Activated naive CD4-positive, alpha-beta T cell treated with Interleukin-2 at 50 U/mL for 16 hours (primary cell): ENCODE results near the gene AUTS2.

Experiments
- DNase-seq: peaks from one replicate; pipeline ENCODE4 v3.0.0-alpha.2; 2020

The AUTS2 gene

DNA sequence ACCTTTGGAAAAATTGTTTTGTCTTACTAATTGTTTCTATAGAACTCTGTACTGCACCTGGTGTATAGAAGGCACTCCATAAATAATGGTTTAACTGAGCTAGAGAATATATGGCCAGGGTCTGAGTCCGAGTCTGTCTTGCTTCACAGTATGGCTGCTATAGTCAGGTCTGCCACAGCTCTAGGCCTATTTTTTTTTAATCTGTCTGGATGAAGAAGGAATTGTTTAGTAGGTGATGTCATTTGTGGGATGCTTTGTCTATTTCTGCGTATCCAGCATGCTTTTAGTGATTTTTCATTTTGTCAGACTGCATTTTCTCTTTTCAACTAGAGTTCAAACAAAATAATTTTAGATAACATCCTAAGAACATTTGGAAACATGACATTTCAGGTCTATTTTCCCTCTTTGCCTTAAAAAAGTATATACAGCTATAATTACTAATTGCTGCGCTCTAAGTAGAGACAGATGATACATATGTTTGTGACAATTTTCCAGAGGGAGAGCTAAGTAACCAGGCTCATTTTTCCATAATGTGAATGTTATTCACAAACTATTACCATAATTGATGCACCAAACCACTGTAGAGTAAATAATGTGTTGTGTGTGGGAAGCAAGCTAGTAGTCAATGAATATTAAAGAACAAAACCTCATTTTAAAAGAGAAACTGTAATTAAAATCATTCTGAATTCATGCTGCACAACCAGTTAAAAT is 361.7 kb downstream of the AUTS2 start:
- no peak for DNase-seq

DNA sequence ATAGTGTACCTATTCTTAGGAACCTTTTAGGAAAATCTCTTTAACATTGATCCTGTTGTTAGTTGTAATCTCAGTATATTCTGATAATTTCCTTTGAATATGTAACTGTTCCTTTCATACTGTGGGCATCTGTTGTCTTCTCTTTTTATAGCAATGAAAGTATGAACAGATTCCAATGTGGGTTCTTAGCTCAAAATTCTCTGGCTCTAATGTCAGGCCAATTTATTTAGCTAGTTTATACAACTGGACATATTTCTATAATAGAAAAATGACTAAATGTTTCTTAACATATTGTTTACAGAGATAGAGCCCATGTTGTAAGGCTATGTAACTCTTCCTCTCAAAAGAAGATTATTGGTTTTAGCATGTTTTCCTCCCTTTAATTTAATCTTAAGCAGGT is 363.2 kb downstream of the AUTS2 start:
- no peak for DNase-seq

DNA sequence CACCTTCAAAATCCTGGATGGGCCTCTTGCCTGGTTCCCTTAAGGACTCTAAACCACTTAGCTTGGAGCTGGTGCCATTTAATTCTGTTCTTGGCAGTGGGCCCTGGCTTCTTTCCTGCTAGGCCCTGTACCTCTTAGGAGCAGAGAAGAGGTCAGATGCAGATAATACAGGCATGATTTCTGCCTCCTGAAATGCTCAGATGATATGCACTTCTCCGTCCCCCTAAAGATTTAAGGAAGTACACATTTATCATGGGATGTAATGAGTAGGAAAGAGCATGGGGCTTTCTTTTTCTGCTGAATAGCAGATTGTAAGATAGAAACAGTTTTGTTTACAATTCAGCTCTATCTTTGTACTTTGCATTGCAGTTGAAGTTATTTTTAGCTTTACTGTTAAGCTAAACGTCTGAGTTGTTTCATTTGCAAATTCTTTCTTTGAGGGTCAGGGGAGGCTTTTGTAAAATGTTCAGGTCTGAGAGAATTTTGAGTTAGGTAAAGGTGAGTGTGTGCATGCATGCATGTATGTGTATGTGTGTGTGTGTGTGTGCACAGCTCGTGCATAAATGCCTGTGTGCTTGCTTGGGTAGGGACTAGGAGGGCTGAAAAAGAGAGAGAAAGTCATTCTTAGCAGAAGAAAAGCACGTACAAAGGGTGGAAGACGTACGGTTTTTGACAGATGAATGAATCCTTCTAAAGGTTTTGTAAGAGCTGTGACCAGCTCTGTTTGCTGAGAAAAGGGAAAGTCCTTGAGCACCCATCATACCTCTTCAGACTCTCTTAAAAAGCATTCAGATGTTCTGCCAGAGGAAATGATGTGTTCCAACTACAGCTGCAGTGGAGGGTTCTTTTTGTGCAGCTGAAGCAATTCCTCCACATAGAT is 364.2 kb downstream of the AUTS2 start:
- DNase-seq = no peak

DNA sequence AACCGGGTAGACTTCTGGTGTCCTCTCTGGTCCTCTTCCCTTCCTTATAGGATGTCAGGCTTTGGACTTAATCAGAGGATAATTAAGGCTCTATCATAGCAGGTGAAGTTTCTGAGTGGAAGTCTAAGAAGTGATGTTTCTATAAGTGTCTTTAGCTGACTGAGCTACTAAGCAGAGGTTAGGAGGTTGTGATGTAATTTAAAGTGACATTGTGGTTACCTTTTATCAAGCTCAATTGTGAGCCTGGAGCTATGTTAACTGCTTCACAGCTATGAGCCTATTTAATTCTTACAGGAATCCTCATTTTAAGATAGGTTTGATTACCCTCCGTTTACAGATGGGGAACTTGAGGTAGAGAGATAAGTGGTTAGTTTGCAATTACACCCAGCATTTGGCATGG is 365.1 kb downstream of the AUTS2 start:
- no peak for DNase-seq

GRCh38 chr7:69966766-69967591 is 368.7 kb downstream of the AUTS2 start:
- DNase-seq = no peak

DNA sequence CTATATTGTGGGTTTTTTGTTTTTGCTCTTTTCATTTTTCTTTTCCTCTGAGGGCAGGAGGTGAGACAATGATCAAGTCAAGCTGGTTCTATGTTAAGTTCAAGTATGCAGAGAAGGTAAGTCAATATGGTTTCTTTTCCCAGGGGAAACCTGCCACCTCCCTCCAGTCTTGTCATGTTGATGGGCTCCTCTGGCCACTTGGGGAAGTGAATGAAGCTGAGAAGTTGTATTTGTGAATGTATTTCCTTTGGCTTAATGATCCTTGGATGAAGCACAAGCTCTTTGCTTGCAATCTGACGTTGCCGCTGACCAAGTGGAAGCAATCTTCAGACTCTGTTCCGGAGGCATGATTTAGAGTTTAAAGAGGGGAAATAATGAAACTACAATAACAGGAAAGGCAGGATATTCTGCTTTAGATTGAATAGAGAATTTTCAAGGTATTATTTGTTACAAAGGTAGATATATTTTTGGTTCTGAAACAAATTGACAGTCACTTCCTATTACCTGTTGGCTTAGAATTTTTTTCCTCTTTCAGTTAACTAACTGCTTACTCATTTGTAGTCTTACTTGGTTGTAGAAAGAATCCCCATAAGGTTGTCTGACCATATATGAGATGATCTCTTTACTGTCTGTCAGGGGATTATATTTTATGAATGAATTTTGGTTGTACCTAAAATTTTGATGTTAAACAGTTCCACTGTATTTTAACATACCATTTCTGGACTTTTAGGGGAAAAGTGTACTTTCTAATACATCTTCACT is 369.6 kb downstream of the AUTS2 start:
- DNase-seq = no peak

DNA sequence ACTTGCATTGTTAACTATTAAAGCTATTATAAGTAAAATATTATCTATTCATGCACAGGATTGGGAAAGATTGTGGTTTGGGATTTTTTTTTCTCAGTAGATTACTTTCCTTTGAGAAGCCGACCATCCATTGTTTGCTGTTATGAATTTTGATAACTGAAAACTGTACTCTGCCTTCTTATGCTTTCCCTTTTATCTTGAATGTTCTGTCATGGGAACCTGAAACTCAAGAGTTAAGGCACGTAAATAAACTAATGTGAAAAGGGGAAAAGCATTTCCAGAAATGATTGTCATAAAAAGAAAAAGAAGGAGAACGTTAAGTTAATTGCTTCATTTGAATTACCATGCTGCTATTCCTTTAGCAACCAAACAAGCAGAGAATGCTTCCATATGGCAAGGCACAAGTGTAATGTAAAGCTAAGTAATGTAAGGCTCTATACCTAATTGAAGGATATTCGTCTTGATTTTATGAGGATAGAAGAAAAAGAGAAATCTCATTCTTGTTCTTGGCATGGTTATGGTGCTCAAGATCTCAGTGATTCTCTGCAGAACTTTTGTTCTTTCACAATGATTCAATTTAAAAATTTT is 370.8 kb downstream of the AUTS2 start:
- DNase-seq = no peak

DNA sequence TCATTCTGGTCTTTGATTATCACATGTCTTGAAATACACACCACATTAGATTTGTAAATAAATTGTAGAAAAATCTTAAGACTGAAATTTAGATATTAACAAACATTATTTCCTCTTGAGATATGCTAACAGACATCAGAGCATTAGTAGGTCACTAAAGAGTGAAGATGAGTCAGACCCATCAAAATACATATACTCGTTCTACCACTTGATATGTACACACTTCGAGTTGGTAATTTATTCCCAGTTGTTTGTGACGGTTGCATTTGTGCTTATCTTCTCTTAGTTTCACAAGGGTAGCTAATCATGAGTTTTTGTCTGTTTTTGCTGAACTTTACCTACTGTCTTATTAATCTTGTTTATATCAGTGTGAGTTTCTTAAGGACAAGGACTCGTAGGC is 383.4 kb downstream of the AUTS2 start:
- no peak for DNase-seq

GRCh38 chr7:69982197-69982596 is 383.9 kb downstream of the AUTS2 start:
- DNase-seq = no peak

DNA sequence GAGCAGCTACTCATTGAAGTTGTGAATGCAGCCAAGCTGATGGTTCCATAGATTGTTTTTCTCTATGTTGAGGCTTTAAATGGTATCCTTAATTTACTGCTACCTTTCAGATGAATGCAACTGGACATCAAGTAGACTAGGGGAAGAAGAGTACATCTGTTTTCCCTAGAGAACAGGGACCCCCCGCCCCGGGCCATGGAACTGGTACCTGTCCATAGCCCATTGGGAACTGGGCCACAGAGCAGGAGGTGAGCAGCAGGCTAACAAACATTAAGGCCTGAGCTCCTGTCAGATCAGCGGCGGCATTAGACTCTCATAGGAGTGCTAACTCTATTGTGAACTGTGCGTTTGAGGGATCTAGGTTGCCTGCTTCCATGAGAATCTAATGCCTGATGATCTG is 391.3 kb downstream of the AUTS2 start:
- no peak for DNase-seq

DNA sequence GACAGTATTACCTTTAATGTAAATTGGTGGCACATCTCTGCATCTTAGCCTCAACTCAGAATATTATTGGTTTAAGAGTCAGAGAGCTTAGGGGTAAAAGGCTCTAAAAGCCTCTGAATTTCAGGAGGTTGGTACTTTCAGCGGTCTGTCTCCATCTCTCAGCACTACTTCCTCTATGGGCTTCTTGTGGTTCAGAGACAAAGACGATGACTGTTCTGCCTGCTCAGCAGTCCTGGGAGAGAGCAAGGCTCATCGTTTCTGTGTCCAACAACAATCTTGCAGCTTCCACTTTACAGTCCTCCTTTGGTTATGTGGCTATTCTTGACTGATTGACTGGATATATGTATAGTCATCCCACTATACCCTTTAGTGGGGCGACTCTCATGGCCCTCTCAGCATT is 394.7 kb downstream of the AUTS2 start:
- DNase-seq = no peak

- no peak for DNase-seq
Measured at GRCh38 chr7:69994218-69994617, 395.9 kb downstream of the AUTS2 start.

DNA sequence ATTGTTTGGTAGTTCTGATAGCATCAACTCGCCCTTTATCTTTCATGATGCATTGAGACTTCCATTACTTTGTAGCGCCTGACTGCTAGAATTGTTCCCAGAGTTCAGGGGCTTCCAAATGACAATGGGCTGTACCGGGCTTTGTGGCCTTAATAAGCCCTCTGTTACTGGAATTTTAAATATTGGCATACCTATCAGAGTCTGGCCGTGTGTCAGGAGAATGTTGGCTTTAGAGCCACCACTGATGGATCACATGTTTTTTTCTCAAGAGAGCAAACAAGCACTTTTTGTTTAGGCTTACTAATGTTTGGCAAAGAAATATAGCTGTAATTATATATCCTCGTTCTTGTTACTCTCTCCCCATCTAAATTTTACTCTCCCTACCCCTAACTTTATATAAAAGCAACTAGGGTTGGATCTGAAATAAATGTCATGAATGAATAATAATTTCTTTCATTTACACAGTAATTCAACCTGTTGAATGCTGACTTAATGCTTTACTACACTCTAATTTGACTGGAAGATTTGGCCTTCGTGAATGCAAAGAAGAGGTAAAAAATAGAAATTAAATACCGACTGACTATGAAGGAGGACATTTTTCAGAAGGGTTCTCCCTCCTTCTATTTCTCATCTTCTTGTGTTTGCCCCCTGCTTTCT is 396.7 kb downstream of the AUTS2 start:
- DNase-seq = no peak

- DNase-seq = no peak
Measured at GRCh38 chr7:69996121-69996520, 397.8 kb downstream of the AUTS2 start.

DNA sequence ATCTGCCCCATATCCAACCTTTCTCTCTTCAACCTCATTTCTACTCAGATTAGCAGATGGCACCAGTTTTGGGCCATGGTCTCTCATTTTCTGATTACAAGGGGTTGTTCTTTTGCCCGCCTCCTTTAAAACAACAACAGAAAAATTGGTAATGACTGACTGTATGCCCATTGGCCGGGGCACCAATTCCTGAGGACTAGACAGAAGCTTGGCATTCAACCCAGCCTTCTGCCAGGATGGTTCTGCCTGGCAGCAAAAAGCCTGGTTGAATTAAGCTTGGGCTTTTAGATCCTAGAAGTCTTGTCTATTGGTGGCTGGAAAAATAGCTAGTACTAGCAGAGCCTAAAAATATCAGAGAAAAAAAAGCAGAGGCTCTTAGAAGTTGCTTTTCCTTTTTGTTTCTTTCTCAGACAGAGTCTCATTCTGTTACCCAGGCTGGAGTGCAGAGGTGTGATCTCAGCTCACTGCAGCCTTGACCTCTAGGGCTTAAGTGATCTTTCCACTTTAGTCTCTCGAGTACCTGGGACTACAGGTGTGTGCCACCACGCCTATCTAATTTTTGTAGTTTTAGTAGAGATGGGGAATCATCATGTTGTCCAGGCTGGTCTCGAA is 402.6 kb downstream of the AUTS2 start:
- no peak for DNase-seq

GRCh38 chr7:70005480-70005879 is 407.2 kb downstream of the AUTS2 start:
- DNase-seq = no peak

DNA sequence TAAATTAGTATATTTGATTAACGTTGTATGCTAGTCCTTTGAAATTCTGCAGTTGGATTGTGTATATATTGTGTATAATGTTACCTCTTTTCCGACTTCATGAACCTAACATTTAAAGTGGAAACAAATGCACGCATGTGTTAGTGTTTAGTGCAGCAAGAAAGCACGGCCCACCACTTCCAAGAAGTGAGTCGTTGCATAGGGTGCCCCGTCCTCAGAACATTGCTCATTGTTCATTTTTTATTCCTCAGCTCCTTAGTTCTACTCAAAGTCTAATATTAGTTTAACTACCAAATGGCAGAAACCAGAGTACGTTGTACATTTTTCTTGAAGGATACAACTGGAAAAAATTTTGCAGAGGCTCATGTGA is 407.6 kb downstream of the AUTS2 start:
- DNase-seq = no peak

GRCh38 chr7:70006261-70006920 is 408.1 kb downstream of the AUTS2 start:
- no peak for DNase-seq

DNA sequence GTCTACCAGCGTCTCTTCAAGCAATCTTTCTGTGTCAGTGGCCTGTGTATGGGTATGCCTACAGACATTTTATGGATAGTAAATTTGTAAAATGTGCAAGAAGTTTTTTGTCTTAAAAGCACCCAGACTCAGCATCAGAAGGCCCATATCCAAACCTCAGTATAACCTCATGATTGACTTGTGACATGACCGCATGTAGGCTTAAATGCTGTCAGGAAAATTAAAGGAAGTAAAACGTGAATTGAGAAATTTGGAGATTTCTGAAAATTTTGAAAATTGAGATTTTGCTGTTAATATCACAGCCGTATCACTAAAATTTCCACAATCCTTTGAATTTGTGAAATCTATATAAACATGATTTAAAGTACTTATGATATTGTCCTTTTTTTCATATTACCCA is 410.2 kb downstream of the AUTS2 start:
- DNase-seq = no peak

DNA sequence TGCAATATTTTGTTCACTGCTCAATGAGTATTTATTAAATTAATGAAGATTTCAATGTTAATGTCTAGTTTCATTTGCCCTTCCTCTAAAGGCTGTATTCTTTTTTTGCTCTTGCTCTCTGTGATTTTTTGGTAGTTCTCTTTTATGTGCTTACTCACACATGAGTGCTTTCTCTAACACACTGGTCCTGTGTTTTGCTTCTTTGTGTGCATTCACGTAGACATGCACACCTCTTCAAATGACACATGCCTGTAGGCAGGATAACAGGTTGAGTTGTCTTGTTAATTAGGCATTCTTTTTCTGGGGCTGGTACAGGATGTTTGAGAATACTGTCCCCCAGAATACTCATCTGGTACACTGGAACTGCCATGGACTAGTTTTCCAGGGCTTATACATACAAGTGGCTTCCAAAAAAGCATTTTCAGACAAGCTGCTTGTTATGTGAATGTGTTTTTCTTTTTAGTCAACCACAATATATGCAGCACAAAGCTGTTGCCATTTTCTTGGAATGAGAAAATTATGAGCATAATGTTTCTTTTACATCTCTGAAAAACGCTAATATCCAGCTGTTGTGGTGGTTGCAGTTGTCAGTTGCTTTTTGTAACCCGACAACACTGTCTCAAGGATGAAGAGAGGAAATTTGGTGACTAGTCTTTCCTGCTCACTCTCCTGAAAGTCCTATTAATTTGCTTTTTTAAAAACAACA is 416.4 kb downstream of the AUTS2 start:
- no peak for DNase-seq
